PC-9 (cell line): ENCODE results near the gene HTT-AS.

Experiments
- CTCF ChIP-seq: fragments of 200-600 bp; sonication (generic); conservative IDR thresholded peaks from 2 replicates; pipeline ENCODE4 v1.6.1; 2017; ENCODE audit warnings: mixed run types, antibody characterized with exemption, mild to moderate bottlenecking, moderate library complexity
- EZH2 ChIP-seq: fragments of 200-600 bp; sonication (generic); IDR thresholded peaks from 2 replicates; pipeline ENCODE4 v1.8.0; 2017; ENCODE audit warnings: antibody characterized with exemption, low read depth

- TF ChIP-seq CTCF (no peak), EZH2 (no peak)
Observed at GRCh38 chr4:3115637-3116270, 41.4 kb upstream of the HTT-AS start.
